ENCODE measurements around the gene RIBC2.

GRCh38 chr22:45429424-45429823, 15.9 kb downstream of the RIBC2 start:
- TF ChIP-seq EP300 (IDR thresholded peaks at IDR 0.05) (no peak), CTCF (IDR thresholded peaks at IDR 0.05) (no peak), POLR2A (IDR thresholded peaks at IDR 0.05) (no peak), POLR2AphosphoS5 (IDR thresholded peaks at IDR 0.05) (no peak)

Measured in gastroesophageal sphincter (tissue), 3 donors.